ENCODE measurements around the gene MT1B. TPM values are rescaled to one million over a fixed set of nuclear protein-coding genes. Genes with fewer than 3 reads are reported as not detected.

MT1B gene
- polyA plus RNA-seq, 1 of the 3 experiments (the other 2 are of a cell fraction) = not detected

DNA sequence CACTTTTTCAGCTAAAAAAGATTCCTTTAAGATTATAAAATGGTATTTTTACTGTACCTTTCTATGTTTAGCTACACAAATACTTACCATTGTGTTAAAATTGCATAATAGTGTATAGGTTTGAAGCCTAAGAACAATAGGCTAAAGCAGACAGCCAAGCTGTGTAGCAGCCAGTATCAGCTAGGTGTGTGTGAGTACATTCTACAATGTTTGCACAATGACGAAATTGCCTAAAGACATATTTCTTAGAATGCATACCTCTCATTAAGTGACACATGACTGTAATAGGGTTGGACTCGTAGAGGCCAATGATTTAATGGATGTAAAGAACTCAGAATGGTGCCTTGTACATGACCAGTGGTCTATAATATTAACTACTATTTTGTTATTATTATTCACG is 1.9 kb upstream of the MT1B start:
- H3K36me3 ChIP-seq (replicated peaks in 1 of 2; ENCODE audit: control insufficient read depth in 1 of 2, insufficient read depth in 2 of 2, low read length in 1 of 2) = no peaks in the 10 kb centered on the region
- no peak overlapping the region for H3K4me2 ChIP-seq
- H3K9ac ChIP-seq = no peak overlapping the region
- H3K9me2 ChIP-seq = no peaks in the 10 kb centered on the region
- H3K4me1 ChIP-seq (ENCODE audit: control insufficient read depth in 1 of 2, insufficient read depth in 2 of 2, low read depth in 1 of 2, low read length in 1 of 2) = peaks cover 0 to 7% of the 10 kb centered on the region in 2 experiments; a peak in 2 of 4 replicates
- ChIA-PET POLR2A (no interaction called here), CTCF (interaction anchor here (1.9 kb wide), 1 partner anchor 49 kb away, joined by 5 read pairs; no protein-coding TSS in a partner anchor)
- TF ChIP-seq SIN3A (IDR thresholded peaks at IDR 0.05; ENCODE audit: borderline replicate concordance, low read depth, low read length) = no peak
- TF ChIP-seq, protein P1, sequence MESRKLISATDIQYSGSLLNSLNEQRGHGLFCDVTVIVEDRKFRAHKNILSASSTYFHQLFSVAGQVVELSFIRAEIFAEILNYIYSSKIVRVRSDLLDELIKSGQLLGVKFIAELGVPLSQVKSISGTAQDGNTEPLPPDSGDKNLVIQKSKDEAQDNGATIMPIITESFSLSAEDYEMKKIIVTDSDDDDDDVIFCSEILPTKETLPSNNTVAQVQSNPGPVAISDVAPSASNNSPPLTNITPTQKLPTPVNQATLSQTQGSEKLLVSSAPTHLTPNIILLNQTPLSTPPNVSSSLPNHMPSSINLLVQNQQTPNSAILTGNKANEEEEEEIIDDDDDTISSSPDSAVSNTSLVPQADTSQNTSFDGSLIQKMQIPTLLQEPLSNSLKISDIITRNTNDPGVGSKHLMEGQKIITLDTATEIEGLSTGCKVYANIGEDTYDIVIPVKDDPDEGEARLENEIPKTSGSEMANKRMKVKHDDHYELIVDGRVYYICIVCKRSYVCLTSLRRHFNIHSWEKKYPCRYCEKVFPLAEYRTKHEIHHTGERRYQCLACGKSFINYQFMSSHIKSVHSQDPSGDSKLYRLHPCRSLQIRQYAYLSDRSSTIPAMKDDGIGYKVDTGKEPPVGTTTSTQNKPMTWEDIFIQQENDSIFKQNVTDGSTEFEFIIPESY (IDR thresholded peaks at IDR 0.05; ENCODE audit: borderline replicate concordance, low read depth) = no peak
- TF ChIP-seq MXI1 (IDR thresholded peaks at IDR 0.05; ENCODE audit: low read depth, low read length) = no peak
- no peak for TF ChIP-seq TAF1 (IDR thresholded peaks at IDR 0.05; ENCODE audit: borderline replicate concordance, low read depth, low read length)
- TF ChIP-seq FOSL2 (IDR thresholded peaks at IDR 0.05; ENCODE audit: borderline replicate concordance, low read depth) = no peak
- no peak for TF ChIP-seq TCF12 (IDR thresholded peaks at IDR 0.05)
- H3K79me2 ChIP-seq (ENCODE audit: insufficient read depth) = no peaks in the 10 kb centered on the region
- no peak overlapping the region for H3K27ac ChIP-seq (ENCODE audit: low read depth in 2 of 2, low read length in 1 of 2)
- no peak for DNase-seq
- H3K4me3 ChIP-seq (ENCODE audit: low read depth in 2 of 2, low read length in 1 of 2) = no peak overlapping the region
- no peak overlapping the region for H2AFZ ChIP-seq (ENCODE audit: low read depth)
- no peaks in the 10 kb centered on the region for H3F3A ChIP-seq (replicated peaks; ENCODE audit: insufficient read depth)
- H4K20me1 ChIP-seq (ENCODE audit: insufficient read depth) = no peaks in the 10 kb centered on the region
- no peaks in the 10 kb centered on the region for H3K9me3 ChIP-seq
- 0 out of 2 replicates have a peak, but pooled peaks cover 15% of the 10 kb centered on the region for H3K27me3 ChIP-seq (ENCODE audit: insufficient read depth)
- WGBS (ENCODE audit: low lambda C conversion rate) = 50% methylated on average over 3 of the region's 3 CpGs

DNA sequence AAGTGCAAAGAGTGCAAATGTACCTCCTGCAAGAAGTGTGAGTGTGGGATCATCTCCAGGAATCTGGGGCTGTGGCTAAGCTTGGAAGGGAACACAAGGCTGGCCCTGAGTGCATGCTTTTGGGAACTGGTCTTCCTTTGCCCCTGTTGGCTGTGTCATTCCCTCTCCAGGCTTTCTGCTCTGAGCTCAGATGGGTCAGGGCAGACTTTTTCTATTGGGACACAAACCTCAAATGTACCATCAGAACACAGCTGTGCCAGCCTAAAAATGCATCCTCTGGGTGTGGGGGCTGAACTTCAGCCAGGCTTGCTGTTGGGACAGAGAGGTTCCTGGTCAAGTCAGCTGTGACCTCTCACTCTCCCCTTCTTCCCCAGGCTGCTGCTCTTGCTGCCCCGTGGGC is 914 bp downstream of the MT1B start:
- Histone ChIP-seq H3K36me3 (replicated peaks in 1 of 2; ENCODE audit: control insufficient read depth in 1 of 2, insufficient read depth in 2 of 2, low read length in 1 of 2) (no peaks in the 10 kb centered on the region), H3K79me2 (ENCODE audit: insufficient read depth) (no peaks in the 10 kb centered on the region), H3K27me3 (ENCODE audit: insufficient read depth) (0 out of 2 replicates have a peak, but pooled peaks cover under 1% of the 10 kb centered on the region), H3K27ac (ENCODE audit: low read depth in 2 of 2, low read length in 1 of 2) (no peak overlapping the region), H3K4me1 (ENCODE audit: control insufficient read depth in 1 of 2, insufficient read depth in 2 of 2, low read depth in 1 of 2, low read length in 1 of 2) (peaks cover 0 to 8% of the 10 kb centered on the region in 2 experiments; a peak in 2 of 4 replicates), H3K4me3 (ENCODE audit: low read depth in 2 of 2, low read length in 1 of 2) (no peak overlapping the region), H4K20me1 (ENCODE audit: insufficient read depth) (no peaks in the 10 kb centered on the region), H3K9me2 (no peaks in the 10 kb centered on the region), H3K9me3 (no peaks in the 10 kb centered on the region), H3K9ac (no peak overlapping the region), H3K4me2 (no peak overlapping the region), H3F3A (replicated peaks; ENCODE audit: insufficient read depth) (no peaks in the 10 kb centered on the region), H2AFZ (ENCODE audit: low read depth) (no peak overlapping the region)
- WGBS (ENCODE audit: low lambda C conversion rate) = 33% methylated on average over 1 of the region's 1 CpG
- POLR2A ChIA-PET = no interaction called here
- no peak for DNase-seq
- no peak for TF ChIP-seq TEAD4 (IDR thresholded peaks at IDR 0.05; ENCODE audit: borderline replicate concordance, insufficient read depth)
- TF ChIP-seq, protein P2, sequence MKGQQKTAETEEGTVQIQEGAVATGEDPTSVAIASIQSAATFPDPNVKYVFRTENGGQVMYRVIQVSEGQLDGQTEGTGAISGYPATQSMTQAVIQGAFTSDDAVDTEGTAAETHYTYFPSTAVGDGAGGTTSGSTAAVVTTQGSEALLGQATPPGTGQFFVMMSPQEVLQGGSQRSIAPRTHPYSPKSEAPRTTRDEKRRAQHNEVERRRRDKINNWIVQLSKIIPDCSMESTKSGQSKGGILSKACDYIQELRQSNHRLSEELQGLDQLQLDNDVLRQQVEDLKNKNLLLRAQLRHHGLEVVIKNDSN (IDR thresholded peaks at IDR 0.05; ENCODE audit: borderline replicate concordance, low read depth) = no peak
- TF ChIP-seq POLR2AphosphoS5 (IDR thresholded peaks at IDR 0.05; ENCODE audit: low read depth, low read length) = no peak
- TF ChIP-seq, protein P3, sequence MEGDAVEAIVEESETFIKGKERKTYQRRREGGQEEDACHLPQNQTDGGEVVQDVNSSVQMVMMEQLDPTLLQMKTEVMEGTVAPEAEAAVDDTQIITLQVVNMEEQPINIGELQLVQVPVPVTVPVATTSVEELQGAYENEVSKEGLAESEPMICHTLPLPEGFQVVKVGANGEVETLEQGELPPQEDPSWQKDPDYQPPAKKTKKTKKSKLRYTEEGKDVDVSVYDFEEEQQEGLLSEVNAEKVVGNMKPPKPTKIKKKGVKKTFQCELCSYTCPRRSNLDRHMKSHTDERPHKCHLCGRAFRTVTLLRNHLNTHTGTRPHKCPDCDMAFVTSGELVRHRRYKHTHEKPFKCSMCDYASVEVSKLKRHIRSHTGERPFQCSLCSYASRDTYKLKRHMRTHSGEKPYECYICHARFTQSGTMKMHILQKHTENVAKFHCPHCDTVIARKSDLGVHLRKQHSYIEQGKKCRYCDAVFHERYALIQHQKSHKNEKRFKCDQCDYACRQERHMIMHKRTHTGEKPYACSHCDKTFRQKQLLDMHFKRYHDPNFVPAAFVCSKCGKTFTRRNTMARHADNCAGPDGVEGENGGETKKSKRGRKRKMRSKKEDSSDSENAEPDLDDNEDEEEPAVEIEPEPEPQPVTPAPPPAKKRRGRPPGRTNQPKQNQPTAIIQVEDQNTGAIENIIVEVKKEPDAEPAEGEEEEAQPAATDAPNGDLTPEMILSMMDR (IDR thresholded peaks at IDR 0.05) = no peak
- TF ChIP-seq EP300 (IDR thresholded peaks at IDR 0.05; ENCODE audit: borderline replicate concordance in 1 of 2, low read depth in 1 of 2, low read length in 1 of 2) = no peak
- TF ChIP-seq EZH2phosphoT487 (IDR thresholded peaks at IDR 0.05; ENCODE audit: borderline replicate concordance, low read depth) = no peak
- TF ChIP-seq FOSL2 (IDR thresholded peaks at IDR 0.05; ENCODE audit: borderline replicate concordance, low read depth) = no peak
- CTCF ChIA-PET = no interaction called here
